H1 (cell line): ENCODE measurements around the gene KRT77. TPM values are rescaled to one million over a fixed set of nuclear protein-coding genes. Genes with fewer than 3 reads are reported as not detected.

ENCODE experiments used
- CTCF ChIA-PET: fragments of 300-600 bp; sonication (Branson Sonifier 250); formaldehyde crosslinking; loops from one replicate; lab custom pipeline; 2021; ENCODE audit not compliant: partially characterized antibody; lab: Charles Lee
- POLR2A ChIA-PET: fragments of 300-600 bp; sonication (Branson Sonifier 250); formaldehyde crosslinking; loops from one replicate; lab custom pipeline; 2021; ENCODE audit warnings: inconsistent platforms; ENCODE audit not compliant: partially characterized antibody; lab: Charles Lee
- DNase-seq, 2 experiments: peaks; one replicate each; pipeline versions ENCODE4 v3.0.0 to v3.0.0-alpha.2; 2010 to 2022; ENCODE audit warnings: low spot score in 2 of 2, low read depth in 1 of 2, mixed read lengths in 1 of 2
- FAIRE-seq: peaks from 2 replicates; lab custom pipeline; 2011; peaks lifted over from hg19 to GRCh38; lab: Jason Lieb, UNC
- H2AFZ ChIP-seq: 2 replicates; pipeline ENCODE4 v1.8.1; 2012; ENCODE audit warnings: low read length, inconsistent platforms
- H2AK5ac ChIP-seq: 2 replicates; pipeline ENCODE4 v1.6.1; 2013; ENCODE audit warnings: low read depth, low read length
- H2BK120ac ChIP-seq: replicated peaks from 2 replicates; pipeline ENCODE3; 2013; ENCODE audit warnings: low read depth, low read length, inconsistent platforms
- H2BK12ac ChIP-seq: 2 replicates; pipeline ENCODE4 v1.6.1; 2013; ENCODE audit warnings: low read depth, low read length
- H2BK15ac ChIP-seq: 2 replicates; pipeline ENCODE4 v1.6.1; 2013; ENCODE audit warnings: low read length
- H2BK20ac ChIP-seq: 2 replicates; pipeline ENCODE4 v1.6.1; 2013; ENCODE audit warnings: low read length
- H2BK5ac ChIP-seq: 2 replicates; pipeline ENCODE4 v1.6.1; 2013; ENCODE audit warnings: low read depth, low read length
- H3K14ac ChIP-seq: 2 replicates; pipeline ENCODE4 v1.6.1; 2013; ENCODE audit warnings: inconsistent platforms; ENCODE audit not compliant: insufficient read length
- H3K18ac ChIP-seq: 2 replicates; pipeline ENCODE4 v1.6.1; 2013; ENCODE audit warnings: low read length; ENCODE audit errors: extremely low read depth
- H3K23ac ChIP-seq: 2 replicates; pipeline ENCODE4 v1.6.1; 2013; ENCODE audit warnings: inconsistent platforms; ENCODE audit not compliant: insufficient read length
- H3K23me2 ChIP-seq: 2 replicates; pipeline ENCODE4 v1.6.1; 2013; ENCODE audit warnings: low read depth, low read length
- H3K27ac ChIP-seq: 2 replicates; pipeline ENCODE4 v1.6.1; 2011; ENCODE audit warnings: low read depth, low read length, inconsistent platforms
- H3K27me3 ChIP-seq, 4 experiments: replicated peaks in 1 of 4; 1 replicate in 1 of 4; 2 replicates in 3 of 4; pipeline versions ENCODE4 v1.6.1 to v1.8.1; 2011 to 2013; ENCODE audit warnings: low read length in 3 of 4, mild to moderate bottlenecking in 3 of 4, inconsistent platforms in 2 of 4, mixed read lengths in 2 of 4, moderate library complexity in 1 of 4; ENCODE audit not compliant: control insufficient read depth in 3 of 4, insufficient read depth in 3 of 4; ENCODE audit errors: extremely low read depth in 1 of 4
- H3K36me3 ChIP-seq, 4 experiments: 2 replicates each; pipeline versions ENCODE4 v1.6.1 to v1.8.1; 2011 to 2013; ENCODE audit warnings: mild to moderate bottlenecking in 4 of 4, low read length in 3 of 4, moderate library complexity in 2 of 4, control low read depth in 1 of 4, inconsistent platforms in 1 of 4; ENCODE audit not compliant: insufficient read depth in 4 of 4, control insufficient read depth in 2 of 4
- H3K4ac ChIP-seq: replicated peaks from 2 replicates; pipeline ENCODE3; 2013; ENCODE audit warnings: low read length, low read depth, mixed read lengths, inconsistent platforms; ENCODE audit not compliant: insufficient read length
- H3K4me1 ChIP-seq, 4 experiments: replicated peaks in 1 of 4; 1 replicate in 1 of 4; 2 replicates in 3 of 4; pipeline versions ENCODE4 v1.6.1 to v1.8.1; 2011 to 2013; ENCODE audit warnings: low read length in 3 of 4, inconsistent platforms in 2 of 4, mixed read lengths in 1 of 4; ENCODE audit not compliant: insufficient read depth in 4 of 4, control insufficient read depth in 3 of 4
- H3K4me2 ChIP-seq, 2 experiments: 2 replicates each; pipeline versions ENCODE4 v1.6.1 to v1.8.1; 2011 to 2013; ENCODE audit warnings: low read depth in 2 of 2, low read length in 2 of 2, control low read depth in 1 of 2, inconsistent platforms in 1 of 2, mild to moderate bottlenecking in 1 of 2; ENCODE audit not compliant: insufficient read depth in 1 of 2
- H3K4me3 ChIP-seq, 4 experiments: fragments of 200-600, 300-600 bp in 1 of 4; sonication (generic), shearing (Covaris generic), sonication (Bioruptor Twin) in 1 of 4; 2 replicates each; pipeline versions ENCODE4 v1.5.1 to v1.8.1; 2011 to 2016; ENCODE audit warnings: low read length in 4 of 4, low read depth in 3 of 4, control low read depth in 2 of 4, inconsistent platforms in 2 of 4, mild to moderate bottlenecking in 2 of 4, mixed read lengths in 1 of 4, moderate library complexity in 1 of 4; ENCODE audit not compliant: insufficient read depth in 2 of 4; ENCODE audit errors: extremely low read depth in 1 of 4
- H3K56ac ChIP-seq: replicated peaks from 2 replicates; pipeline ENCODE3; 2013; ENCODE audit warnings: low read depth, mild to moderate bottlenecking, mixed read lengths, low read length, inconsistent platforms; ENCODE audit not compliant: insufficient read length
- H3K79me1 ChIP-seq: 2 replicates; pipeline ENCODE4 v1.6.1; 2013; ENCODE audit warnings: low read depth, low read length, control low read depth
- H3K79me2 ChIP-seq, 2 experiments: 2 replicates each; pipeline versions ENCODE4 v1.6.1 to v1.8.1; 2012 to 2013; ENCODE audit warnings: low read length in 2 of 2, mild to moderate bottlenecking in 2 of 2, inconsistent platforms in 1 of 2; ENCODE audit not compliant: insufficient read depth in 2 of 2, control insufficient read depth in 1 of 2
- H3K9ac ChIP-seq, 4 experiments: replicated peaks in 1 of 4; 1 replicate in 1 of 4; 2 replicates in 3 of 4; pipeline versions ENCODE4 v1.6.1 to v1.8.1; 2011 to 2013; ENCODE audit warnings: low read depth in 3 of 4, low read length in 3 of 4, control low read depth in 2 of 4, mild to moderate bottlenecking in 2 of 4, moderate library complexity in 2 of 4, inconsistent platforms in 1 of 4; ENCODE audit errors: extremely low read depth in 1 of 4
- H3K9me3 ChIP-seq, 2 experiments: 2 replicates each; pipeline versions ENCODE4 v1.6.1 to v1.8.1; 2012 to 2013; ENCODE audit warnings: mild to moderate bottlenecking in 2 of 2, moderate library complexity in 2 of 2, control low read depth in 1 of 2, inconsistent platforms in 1 of 2, low read depth in 1 of 2, low read length in 1 of 2, mixed read lengths in 1 of 2; ENCODE audit not compliant: insufficient read depth in 2 of 2
- H4K20me1 ChIP-seq, 2 experiments: replicated peaks in 1 of 2; 2 replicates each; pipeline versions ENCODE3 to v1.8.1; 2011 to 2013; ENCODE audit warnings: inconsistent platforms in 2 of 2, low read length in 2 of 2, mild to moderate bottlenecking in 1 of 2; ENCODE audit not compliant: insufficient read depth in 2 of 2, control insufficient read depth in 1 of 2
- H4K5ac ChIP-seq: 2 replicates; pipeline ENCODE4 v1.6.1; 2013; ENCODE audit warnings: low read length, low read depth, mixed read lengths, inconsistent platforms; ENCODE audit not compliant: insufficient read length
- H4K8ac ChIP-seq: 2 replicates; pipeline ENCODE4 v1.8.0; 2013; ENCODE audit warnings: mild to moderate bottlenecking, moderate library complexity, low read length, inconsistent platforms; ENCODE audit not compliant: insufficient read depth; ENCODE audit errors: extremely low read depth
- H4K91ac ChIP-seq: replicated peaks from 2 replicates; pipeline ENCODE3; 2013; ENCODE audit warnings: low read length, mixed read lengths, inconsistent platforms; ENCODE audit not compliant: insufficient read length
- BCL11A ChIP-seq, 2 experiments: IDR thresholded peaks; one replicate each; pipeline ENCODE4 v1.6.1; 2011; ENCODE audit warnings: low read depth in 2 of 2, low read length in 2 of 2, mild to moderate bottlenecking in 2 of 2
- CBX5 ChIP-seq: fragments of 300-800, 300-1000 bp; sonication (generic); IDR thresholded peaks from 2 replicates; pipeline ENCODE4 v1.7.1; 2016; ENCODE audit warnings: antibody characterized with exemption, low read length, low read depth
- RNF2 ChIP-seq: fragments of 200-900, 300-1000 bp; sonication (generic); IDR thresholded peaks from 2 replicates; pipeline ENCODE4 v1.7.1; 2016; ENCODE audit warnings: borderline replicate concordance, low read depth, mild to moderate bottlenecking, antibody characterized with exemption, low read length; ENCODE audit not compliant: poor library complexity, severe bottlenecking; ENCODE audit errors: missing control alignments
- SP4 ChIP-seq: IDR thresholded peaks from 2 replicates; pipeline ENCODE4 v1.6.1; 2012; ENCODE audit warnings: low read length, inconsistent platforms
- WGBS, 2 experiments: shearing (Covaris generic) in 1 of 2; methylation state at CpG; one replicate each; pipeline versions ENCODE4 v1.1.6 to v1.1.7; 2013 to 2015; ENCODE audit warnings: low lambda C conversion rate in 2 of 2, mixed read lengths in 2 of 2, inconsistent platforms in 1 of 2, low coverage in 1 of 2, missing lambda C conversion rate in 1 of 2; ENCODE audit not compliant: insufficient replicate concordance in 2 of 2, insufficient coverage in 1 of 2, insufficient read length in 1 of 2; ENCODE audit errors: extremely low coverage in 1 of 2, missing lambda C conversion rate in 1 of 2; 5-methylcytosine and 5-hydroxymethylcytosine counted together
- polyA plus RNA-seq, 7 experiments: library from polyadenylated mRNA; depleted of rRNA in 3 of 7; stranded (reverse) in 5 of 7; unstranded in 2 of 7; fragments of >200 nt in 5 of 7; fragments of 200-250 nt in 2 of 7; gene quantifications; 1 replicate in 5 of 7; 2 replicates in 1 of 7; 4 replicates in 1 of 7; pipeline versions ENCODE4 v1.2.1 to v1.2.3, GENCODE V29; 2011 to 2013; ENCODE audit warnings: missing spikeins in 2 of 7, mixed read lengths in 2 of 7
- total RNA-seq: library from RNA; stranded (reverse); fragmentation: NEBNext Ultra II Directional; extraction: Animal tissue kit (Norgen Biotek cat#: 25700); gene quantifications from 2 replicates; pipeline ENCODE4 v1.2.1, GENCODE V29; 2021
- TF ChIP-seq, protein P1 (sequence below), 3 experiments: IDR thresholded peaks; 1 replicate in 2 of 3; 2 replicates in 1 of 3; pipeline versions ENCODE4 v1.5.1 to v1.6.1; 2011; ENCODE audit warnings: low read length in 3 of 3, mild to moderate bottlenecking in 3 of 3, inconsistent platforms in 2 of 3, low read depth in 1 of 3, moderate library complexity in 1 of 3; ENCODE audit not compliant: insufficient read depth in 1 of 3; ENCODE audit errors: control extremely low read depth in 1 of 3

KRT77 gene
- total and polyA plus RNA-seq, 2 of the 8 experiments (the other 6 are each of a cell fraction or from before 2014, with no cell fraction given): 0.02 TPM; not detected in 1

DNA sequence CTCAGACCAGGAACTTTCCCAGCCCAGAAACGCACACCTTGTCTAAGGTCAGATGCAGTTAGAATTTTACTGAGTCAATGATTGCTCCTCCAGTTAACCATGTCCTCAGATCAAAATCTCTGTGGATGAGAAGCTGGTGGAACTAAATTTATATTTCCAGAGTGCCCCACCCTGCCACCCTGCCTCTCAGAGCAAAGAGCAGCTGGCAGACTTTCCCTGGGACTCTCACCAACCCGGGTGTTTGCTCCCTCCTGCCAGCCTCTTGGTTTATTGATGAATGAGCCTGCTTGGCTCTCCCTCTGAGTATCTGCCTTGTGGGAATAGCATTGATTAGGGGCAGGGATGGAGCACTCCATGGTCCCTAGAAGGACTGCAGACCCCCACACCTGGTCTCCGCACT is 17.3 kb downstream of the KRT77 start:
- Histone ChIP-seq H3K18ac (no peak overlapping the region), H2AFZ (no peak overlapping the region), H3K4me2 (no peak overlapping the region), H2BK12ac (no peak overlapping the region), H4K5ac (no peak overlapping the region), H3K79me1 (no peaks in the 10 kb centered on the region; the same call in 1 of the 2 replicates), H3K56ac (no peak overlapping the region)
- TF ChIP-seq SP4 (no peak), BCL11A (IDR thresholded peaks at IDR 0.05; ENCODE audit: low read depth in 2 of 2, low read length in 2 of 2) (no peak), RNF2 (no peak), CBX5 (no peak)
- TF ChIP-seq, protein P1, sequence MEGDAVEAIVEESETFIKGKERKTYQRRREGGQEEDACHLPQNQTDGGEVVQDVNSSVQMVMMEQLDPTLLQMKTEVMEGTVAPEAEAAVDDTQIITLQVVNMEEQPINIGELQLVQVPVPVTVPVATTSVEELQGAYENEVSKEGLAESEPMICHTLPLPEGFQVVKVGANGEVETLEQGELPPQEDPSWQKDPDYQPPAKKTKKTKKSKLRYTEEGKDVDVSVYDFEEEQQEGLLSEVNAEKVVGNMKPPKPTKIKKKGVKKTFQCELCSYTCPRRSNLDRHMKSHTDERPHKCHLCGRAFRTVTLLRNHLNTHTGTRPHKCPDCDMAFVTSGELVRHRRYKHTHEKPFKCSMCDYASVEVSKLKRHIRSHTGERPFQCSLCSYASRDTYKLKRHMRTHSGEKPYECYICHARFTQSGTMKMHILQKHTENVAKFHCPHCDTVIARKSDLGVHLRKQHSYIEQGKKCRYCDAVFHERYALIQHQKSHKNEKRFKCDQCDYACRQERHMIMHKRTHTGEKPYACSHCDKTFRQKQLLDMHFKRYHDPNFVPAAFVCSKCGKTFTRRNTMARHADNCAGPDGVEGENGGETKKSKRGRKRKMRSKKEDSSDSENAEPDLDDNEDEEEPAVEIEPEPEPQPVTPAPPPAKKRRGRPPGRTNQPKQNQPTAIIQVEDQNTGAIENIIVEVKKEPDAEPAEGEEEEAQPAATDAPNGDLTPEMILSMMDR (IDR thresholded peaks at IDR 0.05; ENCODE audit: control extremely low read depth in 1 of 3, insufficient read depth in 1 of 3, low read depth in 1 of 3, low read length in 3 of 3): no peak
- TF ChIP-seq, all 59 proteins: peak for 0
- no peak overlapping the region for H4K91ac ChIP-seq
- no peak overlapping the region for H2BK20ac ChIP-seq
- no peak overlapping the region for H2BK120ac ChIP-seq
- H4K20me1 ChIP-seq: no peaks in the 10 kb centered on the region
- H3K79me2 ChIP-seq: no peaks in the 10 kb centered on the region
- 83% methylated on average over 3 of the region's 3 CpGs; no CpG with 5 or more reads in 1 of the 2 experiments for WGBS, 2 experiments
- H3K23ac ChIP-seq: no peak overlapping the region
- H2AK5ac ChIP-seq: no peak overlapping the region
- H3K4me3 ChIP-seq: no peak overlapping the region
- no peak overlapping the region for H3K27ac ChIP-seq
- DNase-seq: no peak
- H3K4ac ChIP-seq: no peak overlapping the region
- peaks cover 0 to 12% (median 10%) of the 10 kb centered on the region in 4 experiments; a peak in 5 of 7 replicates for H3K27me3 ChIP-seq
- H3K36me3 ChIP-seq: no peaks in the 10 kb centered on the region
- no peak overlapping the region for H3K14ac ChIP-seq
- ChIA-PET CTCF (interaction anchor here (0.6 to 2.1 kb wide), 9 partner anchors 19 to 464 kb away, joined by 3 to 5 read pairs (median 3); no protein-coding TSS in a partner anchor), POLR2A (no interaction called here)
- H4K8ac ChIP-seq: no peak overlapping the region
- no peak for FAIRE-seq
- no peak overlapping the region for H2BK15ac ChIP-seq
- no peaks in the 10 kb centered on the region for H3K9me3 ChIP-seq
- no peak overlapping the region for H2BK5ac ChIP-seq
- peaks cover 0 to 7% (median 3%) of the 10 kb centered on the region in 4 experiments; a peak in 2 of 7 replicates for H3K4me1 ChIP-seq
- H3K9ac ChIP-seq: no peak overlapping the region
- peaks cover 3% of the 10 kb centered on the region; the same call in 1 of the 2 replicates for H3K23me2 ChIP-seq
